Spleen (tissue), 11 donors: Measurements from ENCODE around the gene NPAS2. TPM values are rescaled to one million over a fixed set of nuclear protein-coding genes. Genes with fewer than 3 reads are reported as not detected.

Source experiments
- DNase-seq: peaks from one replicate; pipeline ENCODE4 v3.0.0-alpha.2; 2020
- H3K27ac ChIP-seq, 8 donors: fragments of 200-600 bp; sonication (generic) in 7 of 8; 1 replicate in 4 of 8; 2 replicates in 4 of 8; pipeline versions ENCODE4 v1.5.0 to v1.8.0; 2016 to 2021; ENCODE audit warnings: inconsistent platforms in 4 of 8, mild to moderate bottlenecking in 4 of 8, moderate library complexity in 1 of 8
- H3K27me3 ChIP-seq, 7 donors: fragments of 200-600 bp; sonication (generic) in 6 of 7; replicated peaks in 1 of 7; 1 replicate in 4 of 7; 2 replicates in 3 of 7; pipeline versions ENCODE4 v1.5.0 to v1.8.0; 2016 to 2021; ENCODE audit warnings: inconsistent platforms in 3 of 7, mild to moderate bottlenecking in 1 of 7
- H3K36me3 ChIP-seq, 6 donors: fragments of 200-600 bp; sonication (generic) in 5 of 6; 1 replicate in 4 of 6; 2 replicates in 2 of 6; pipeline versions ENCODE4 v1.5.0 to v1.8.0; 2016 to 2021; ENCODE audit warnings: inconsistent platforms in 2 of 6
- H3K4me1 ChIP-seq, 6 donors: fragments of 200-600 bp; sonication (generic) in 5 of 6; 1 replicate in 3 of 6; 2 replicates in 3 of 6; pipeline versions ENCODE4 v1.5.0 to v1.8.0; 2016 to 2021; ENCODE audit warnings: inconsistent platforms in 3 of 6
- H3K4me3 ChIP-seq, 8 donors: fragments of 200-600 bp; sonication (generic) in 7 of 8; 1 replicate in 4 of 8; 2 replicates in 4 of 8; pipeline versions ENCODE4 v1.5.0 to v1.8.0; 2016 to 2021; ENCODE audit warnings: inconsistent platforms in 4 of 8, mild to moderate bottlenecking in 4 of 8, moderate library complexity in 2 of 8
- H3K9me3 ChIP-seq, 8 donors: fragments of 200-600 bp; sonication (generic) in 7 of 8; 1 replicate in 4 of 8; 2 replicates in 4 of 8; pipeline versions ENCODE4 v1.5.0 to v1.8.0; 2016 to 2021; ENCODE audit warnings: inconsistent platforms in 4 of 8
- POLR2A ChIP-seq, 3 donors: fragments of 450-650 bp; IDR thresholded peaks; one replicate each; pipeline ENCODE4 v1.5.1; 2017; ENCODE audit warnings: antibody characterized with exemption in 3 of 3, mild to moderate bottlenecking in 1 of 3
- POLR2AphosphoS5 ChIP-seq, 3 donors: sonication (generic); formaldehyde crosslinking; IDR thresholded peaks; one replicate each; pipeline ENCODE4 v1.5.1; 2017; ENCODE audit warnings: antibody characterized with exemption in 3 of 3
- WGBS, 5 donors: extraction: QIAGEN DNeasy Blood & Tissue Kit in 3 of 5; methylation state at CpG; one replicate each; pipeline versions ENCODE4 v1.1.5 to v1.1.7; 2013 to 2018; 5-methylcytosine and 5-hydroxymethylcytosine counted together
- intact Hi-C: fragments of 100-400 bp; cut with DNase I; formaldehyde crosslinking; loops from one replicate; pipeline ENCODE4 v1.15.0; 2023; ENCODE audit warnings: low total_unique reads
- polyA plus RNA-seq, 3 donors: library from polyadenylated mRNA; stranded (reverse); fragments of 200-250 nt; gene quantifications; one replicate each; pipeline ENCODE4 v1.2.1, GENCODE V29; 2013
- total RNA-seq, 7 donors: library from RNA; depleted of rRNA in 3 of 7; stranded (reverse); fragments of >200 nt in 3 of 7; fragmentation: NEBNext Ultra II Directional in 4 of 7; extraction: Animal tissue kit (Norgen Biotek cat#: 25700) in 4 of 7; gene quantifications; one replicate each; pipeline versions ENCODE4 v1.1.0 to v1.2.1, GENCODE V29; 2016 to 2021
- TF ChIP-seq, protein P1 (sequence below), 11 experiments: fragments of 200-600 bp in 7 of 11; fragments of 450-650 bp in 4 of 11; sonication (generic) in 4 of 11; IDR thresholded peaks in 8 of 11; conservative IDR thresholded peaks in 3 of 11; 1 replicate in 7 of 11; 2 replicates in 4 of 11; pipeline versions ENCODE4 v1.4.0 to v1.8.0; 2016 to 2021; ENCODE audit warnings: antibody characterized with exemption in 11 of 11, inconsistent platforms in 4 of 11, mild to moderate bottlenecking in 1 of 11
- donor health status: healthy with polysubstance abuse.
- donor health status: DM: no; HTN: no; CAD: no; lungs with moderate emphysema.
- donor health status: DM: no; HTN: no; CAD: no.
- donor health status: Bipolar disorder and iron deficiency.
- donor health status: healthy.
- donor health status: DM: no; HTN: no; CAD: no.
- donor health status: DM: yes; HTN: yes; CAD: no.

NPAS2 gene
- total and polyA plus RNA-seq, 10 donors, result 2.4 to 24.1 (median 8.4) TPM

DNA sequence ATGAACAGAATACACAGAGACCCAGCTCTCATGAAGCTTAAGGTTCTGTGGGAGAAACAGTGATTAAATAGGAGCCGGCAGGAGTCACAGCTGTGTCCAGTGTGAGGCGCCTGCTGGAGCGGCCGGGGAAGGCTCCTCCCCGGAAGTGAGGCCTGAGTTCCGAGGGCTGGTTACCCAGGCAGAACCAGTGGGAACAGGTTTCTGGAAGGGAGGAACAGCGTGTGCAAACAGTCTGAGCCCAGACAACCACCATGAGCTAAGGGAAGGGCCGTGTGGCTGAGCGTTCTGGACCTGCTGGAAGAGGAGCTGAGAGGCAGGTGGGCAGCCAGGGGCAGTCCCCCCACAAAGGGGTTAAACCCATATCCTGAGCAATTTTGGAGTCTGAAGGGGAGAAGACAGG, 26.0 kb upstream of the NPAS2 start:
- no peak overlapping the region for H3K27ac ChIP-seq
- no peaks in the 10 kb centered on the region for H3K9me3 ChIP-seq
- no peaks in the 10 kb centered on the region for H3K4me1 ChIP-seq
- intact Hi-C loops, result no loop called here
- DNase-seq, result no peak
- H3K4me3 ChIP-seq, result no peak overlapping the region
- H3K36me3 ChIP-seq, result no peaks in the 10 kb centered on the region
- TF ChIP-seq POLR2AphosphoS5 (IDR thresholded peaks at IDR 0.05), result no peak
- TF ChIP-seq POLR2A (IDR thresholded peaks at IDR 0.05), result no peak
- TF ChIP-seq, protein P1, sequence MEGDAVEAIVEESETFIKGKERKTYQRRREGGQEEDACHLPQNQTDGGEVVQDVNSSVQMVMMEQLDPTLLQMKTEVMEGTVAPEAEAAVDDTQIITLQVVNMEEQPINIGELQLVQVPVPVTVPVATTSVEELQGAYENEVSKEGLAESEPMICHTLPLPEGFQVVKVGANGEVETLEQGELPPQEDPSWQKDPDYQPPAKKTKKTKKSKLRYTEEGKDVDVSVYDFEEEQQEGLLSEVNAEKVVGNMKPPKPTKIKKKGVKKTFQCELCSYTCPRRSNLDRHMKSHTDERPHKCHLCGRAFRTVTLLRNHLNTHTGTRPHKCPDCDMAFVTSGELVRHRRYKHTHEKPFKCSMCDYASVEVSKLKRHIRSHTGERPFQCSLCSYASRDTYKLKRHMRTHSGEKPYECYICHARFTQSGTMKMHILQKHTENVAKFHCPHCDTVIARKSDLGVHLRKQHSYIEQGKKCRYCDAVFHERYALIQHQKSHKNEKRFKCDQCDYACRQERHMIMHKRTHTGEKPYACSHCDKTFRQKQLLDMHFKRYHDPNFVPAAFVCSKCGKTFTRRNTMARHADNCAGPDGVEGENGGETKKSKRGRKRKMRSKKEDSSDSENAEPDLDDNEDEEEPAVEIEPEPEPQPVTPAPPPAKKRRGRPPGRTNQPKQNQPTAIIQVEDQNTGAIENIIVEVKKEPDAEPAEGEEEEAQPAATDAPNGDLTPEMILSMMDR (IDR thresholded peaks at IDR 0.05 in 8 of 11, conservative IDR thresholded peaks at IDR 0.05 in 3 of 11), result no peak
- WGBS, 5 donors, result 76 to 91% (median 81%) methylated on average over 9 of the region's 9 CpGs
- no peaks in the 10 kb centered on the region for H3K27me3 ChIP-seq

DNA sequence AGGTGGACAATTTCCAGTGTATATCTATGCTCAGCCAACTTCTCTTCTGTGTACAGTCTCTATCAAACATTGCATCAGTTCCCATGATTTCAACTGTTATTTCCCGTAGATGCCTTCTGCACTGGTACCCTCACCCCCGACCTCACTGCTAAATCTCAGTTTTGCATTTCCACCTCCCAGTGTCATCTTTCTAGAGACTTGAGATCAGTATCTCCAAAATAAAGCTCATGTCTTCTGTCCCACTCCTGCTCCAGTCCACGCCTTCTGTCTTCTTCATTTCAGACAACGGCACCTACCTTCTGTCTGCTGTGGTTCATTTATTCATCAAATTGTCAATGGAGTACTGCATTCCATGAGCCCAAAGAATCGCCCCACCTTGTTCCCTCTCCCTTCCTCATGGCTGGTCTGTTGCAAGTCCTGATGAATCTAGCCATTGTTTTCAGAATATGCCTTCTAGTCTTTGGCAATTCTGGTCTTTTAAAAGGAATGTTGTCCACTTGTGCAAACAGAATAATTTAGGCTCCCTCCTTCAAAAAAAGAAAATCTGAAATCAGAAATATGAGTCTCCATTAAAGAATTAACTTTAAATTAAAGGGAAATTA, 23.3 kb upstream of the NPAS2 start:
- intact Hi-C loops, result no loop called here
- H3K4me1 ChIP-seq, result no peaks in the 10 kb centered on the region
- H3K9me3 ChIP-seq, result no peaks in the 10 kb centered on the region
- DNase-seq, result no peak
- no peak overlapping the region for H3K4me3 ChIP-seq
- no peaks in the 10 kb centered on the region for H3K27me3 ChIP-seq
- H3K27ac ChIP-seq, result no peak overlapping the region
- WGBS, 5 donors, result 77 to 91% (median 84%) methylated on average over 5 of the region's 5 CpGs
- no peaks in the 10 kb centered on the region for H3K36me3 ChIP-seq
- TF ChIP-seq POLR2AphosphoS5 (IDR thresholded peaks at IDR 0.05) (no peak), POLR2A (IDR thresholded peaks at IDR 0.05) (no peak)
- TF ChIP-seq, protein P1 (IDR thresholded peaks at IDR 0.05 in 8 of 11, conservative IDR thresholded peaks at IDR 0.05 in 3 of 11), result no peak

DNA sequence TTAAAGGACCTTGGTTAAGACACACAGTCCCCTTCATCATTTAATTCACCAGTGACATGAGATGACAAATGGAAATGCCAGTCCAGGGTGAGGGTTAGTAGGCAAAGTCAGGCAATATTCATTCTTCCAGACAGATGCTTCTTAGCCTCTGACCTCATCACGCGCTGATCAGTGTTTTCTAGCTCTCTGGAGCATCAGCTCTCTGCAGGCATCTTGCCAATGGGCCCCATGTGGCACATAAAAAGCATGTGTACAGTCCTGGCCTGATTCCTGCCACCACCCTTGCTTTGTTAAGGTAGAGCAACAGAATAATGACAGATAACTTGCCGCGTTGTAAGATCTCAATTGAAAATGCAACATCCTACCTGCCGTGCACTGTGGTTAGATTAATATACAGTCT, 20.3 kb upstream of the NPAS2 start:
- intact Hi-C loops, result no loop called here

DNA sequence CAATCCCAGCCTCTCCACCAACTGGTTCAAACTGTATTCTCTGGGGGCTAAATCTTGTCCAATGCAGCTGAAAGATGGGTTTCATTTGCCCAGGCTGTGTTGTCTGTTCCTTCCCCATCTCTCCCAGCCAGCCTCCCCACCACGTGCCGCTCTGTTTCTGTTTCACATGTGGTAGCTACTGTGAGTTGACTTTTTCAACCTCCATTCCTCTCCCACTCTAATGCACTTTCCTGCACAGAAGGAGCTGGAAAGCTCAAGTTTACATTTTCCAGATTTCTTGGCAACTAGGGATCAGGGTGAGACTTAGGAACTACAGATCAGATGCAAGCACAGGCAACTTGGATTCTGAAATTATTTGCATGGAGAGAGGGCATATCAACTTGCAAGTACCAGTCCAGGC, 19.0 kb upstream of the NPAS2 start:
- Histone ChIP-seq H3K4me1 (no peaks in the 10 kb centered on the region), H3K9me3 (no peaks in the 10 kb centered on the region), H3K4me3 (no peak overlapping the region), H3K36me3 (no peaks in the 10 kb centered on the region), H3K27me3 (no peaks in the 10 kb centered on the region), H3K27ac (no peak overlapping the region)
- 69 to 87% (median 77%) methylated on average over 2 of the region's 2 CpGs for WGBS, 5 donors
- TF ChIP-seq, protein P1 (IDR thresholded peaks at IDR 0.05 in 8 of 11, conservative IDR thresholded peaks at IDR 0.05 in 3 of 11), result no peak
- no peak for TF ChIP-seq POLR2AphosphoS5 (IDR thresholded peaks at IDR 0.05)
- no peak for TF ChIP-seq POLR2A (IDR thresholded peaks at IDR 0.05)
- DNase-seq, result no peak
- intact Hi-C loops, result no loop called here

More for the DNA sequence above, 20.3 kb upstream of the NPAS2 start:
- no peaks in the 10 kb centered on the region for H3K36me3 ChIP-seq
- H3K4me3 ChIP-seq, result no peak overlapping the region
- H3K9me3 ChIP-seq, result no peaks in the 10 kb centered on the region
- 67 to 80% (median 76%) methylated on average over 5 of the region's 5 CpGs for WGBS, 5 donors
- TF ChIP-seq POLR2AphosphoS5 (IDR thresholded peaks at IDR 0.05) (no peak), POLR2A (IDR thresholded peaks at IDR 0.05) (no peak)
- TF ChIP-seq, protein P1 (IDR thresholded peaks at IDR 0.05 in 8 of 11, conservative IDR thresholded peaks at IDR 0.05 in 3 of 11), result no peak
- H3K4me1 ChIP-seq, result no peaks in the 10 kb centered on the region
- no peaks in the 10 kb centered on the region for H3K27me3 ChIP-seq
- H3K27ac ChIP-seq, result no peak overlapping the region
- no peak for DNase-seq
